Activated T-cell treated with anti-CD3 and anti-CD28 coated beads, Interleukin-2, amount 50 U/mL, for 4 hours (primary cell): ENCODE measurements around the gene CFAP58. TPM values are rescaled to one million over a fixed set of nuclear protein-coding genes. Genes with fewer than 3 reads are reported as not detected.
A peak's percentile ranks its signal among the peaks of the same experiment; 100 is the strongest.

ENCODE experiments used
- ATAC-seq, 2 donors: fragments of 200-7000 bp; cut with Tn5 transposase; one replicate each; pipeline ENCODE4 v1.10.0; 2021
- DNase-seq: peaks from one replicate; pipeline ENCODE4 v3.0.0-alpha.2; 2020
- H3K27me3 Mint-ChIP-seq: one replicate; pipeline ENCODE4 v1.8.0; 2021; ENCODE audit warnings: low read depth, mixed read lengths
- H3K36me3 Mint-ChIP-seq: one replicate; pipeline ENCODE4 v1.8.0; 2022; ENCODE audit warnings: mixed read lengths; ENCODE audit not compliant: insufficient read depth
- H3K4me1 Mint-ChIP-seq: one replicate; pipeline ENCODE4 v1.8.0; 2021; ENCODE audit warnings: low read depth, mixed read lengths
- H3K4me3 Mint-ChIP-seq: one replicate; pipeline ENCODE4 v1.8.0; 2021; ENCODE audit warnings: mild to moderate bottlenecking, moderate library complexity, mixed read lengths
- H3K9me3 Mint-ChIP-seq: one replicate; pipeline ENCODE4 v1.8.0; 2021; ENCODE audit warnings: mixed read lengths
- total RNA-seq, 3 donors: library from RNA; stranded (reverse); gene quantifications; one replicate each; pipeline ENCODE4 v1.2.1, GENCODE V29; 2021

The CFAP58 gene
- total RNA-seq, 3 donors from 2014 or later, result not detected

- ATAC-seq, result no peak
- Mint-ChIP-seq H3K9me3 (no peaks in the 10 kb centered on the region), H3K27me3 (no peaks in the 10 kb centered on the region), H3K4me1 (peaks cover 64% of the 10 kb centered on the region), H3K36me3 (peaks cover 10% of the 10 kb centered on the region), H3K4me3 (peak overlapping the region; percentile 95)
- no peak for DNase-seq
Measured at GRCh38 chr10:104336821-104337467, 16.7 kb upstream of the CFAP58 start.

GRCh38 chr10:104337521-104337984 lies 16.1 kb upstream of the CFAP58 start:
- DNase-seq (no peak), ATAC-seq (peak; percentile 31 to 35)
- Mint-ChIP-seq H3K9me3 (no peaks in the 10 kb centered on the region), H3K36me3 (peaks cover 10% of the 10 kb centered on the region), H3K4me1 (peaks cover 60% of the 10 kb centered on the region), H3K27me3 (no peaks in the 10 kb centered on the region), H3K4me3 (peak overlapping the region; percentile 95)

- peaks cover 54% of the 10 kb centered on the region for H3K4me1 Mint-ChIP-seq
- peaks cover 6% of the 10 kb centered on the region for H3K36me3 Mint-ChIP-seq
- H3K27me3 Mint-ChIP-seq, result no peaks in the 10 kb centered on the region
- ATAC-seq (peak; percentile 87 to 88), DNase-seq (peak; percentile 62)
- peak within 1 kb of the TSS; percentile 95 for H3K4me3 Mint-ChIP-seq
- no peaks in the 10 kb centered on the region for H3K9me3 Mint-ChIP-seq
Measured at GRCh38 chr10:104337985-104338735, 15.5 kb upstream of the CFAP58 start, which contains the start of gene ITPRIP. Gene ITPRIP, minus strand, starts transcription at chr10:104338465. Its CDS starts 22,414 bp downstream, at chr10:104316051.

GRCh38 chr10:104339469-104340110 lies 14.0 kb upstream of the CFAP58 start:
- Mint-ChIP-seq H3K4me1 (peaks cover 40% of the 10 kb centered on the region), H3K36me3 (peaks cover 5% of the 10 kb centered on the region), H3K27me3 (no peaks in the 10 kb centered on the region), H3K9me3 (no peaks in the 10 kb centered on the region), H3K4me3 (peak overlapping the region; percentile 95)
- DNase-seq (no peak), ATAC-seq (no peak)

- Mint-ChIP-seq H3K4me1 (peaks cover 34% of the 10 kb centered on the region), H3K36me3 (peaks cover 3% of the 10 kb centered on the region), H3K9me3 (no peaks in the 10 kb centered on the region), H3K27me3 (no peaks in the 10 kb centered on the region), H3K4me3 (peak overlapping the region; percentile 55)
- ATAC-seq, result no peak
- no peak for DNase-seq
Measured at GRCh38 chr10:104340111-104340526, 13.5 kb upstream of the CFAP58 start.

- ATAC-seq, result no peak
- Mint-ChIP-seq H3K9me3 (peaks cover 4% of the 10 kb centered on the region), H3K4me1 (peaks cover 32% of the 10 kb centered on the region), H3K36me3 (no peaks in the 10 kb centered on the region), H3K4me3 (peak overlapping the region; percentile 55), H3K27me3 (no peaks in the 10 kb centered on the region)
- DNase-seq, result no peak
Measured at GRCh38 chr10:104340641-104341040, 13.0 kb upstream of the CFAP58 start.

GRCh38 chr10:104342941-104343411 lies 10.7 kb upstream of the CFAP58 start:
- Mint-ChIP-seq H3K4me3 (no peak overlapping the region), H3K36me3 (no peaks in the 10 kb centered on the region), H3K27me3 (no peaks in the 10 kb centered on the region), H3K9me3 (peaks cover 4% of the 10 kb centered on the region), H3K4me1 (peaks cover 27% of the 10 kb centered on the region)
- ATAC-seq, result no peak
- no peak for DNase-seq

- H3K4me1 Mint-ChIP-seq, result peaks cover 23% of the 10 kb centered on the region
- H3K27me3 Mint-ChIP-seq, result no peaks in the 10 kb centered on the region
- H3K36me3 Mint-ChIP-seq, result no peaks in the 10 kb centered on the region
- no peak for DNase-seq
- ATAC-seq, result no peak
- peaks cover 4% of the 10 kb centered on the region for H3K9me3 Mint-ChIP-seq
- no peak overlapping the region for H3K4me3 Mint-ChIP-seq
Measured at GRCh38 chr10:104344219-104344618, 9.4 kb upstream of the CFAP58 start.

GRCh38 chr10:104345515-104345914 lies 8.1 kb upstream of the CFAP58 start:
- no peaks in the 10 kb centered on the region for H3K27me3 Mint-ChIP-seq
- H3K36me3 Mint-ChIP-seq, result no peaks in the 10 kb centered on the region
- H3K4me1 Mint-ChIP-seq, result peaks cover 11% of the 10 kb centered on the region
- no peak for DNase-seq
- ATAC-seq, result no peak
- no peak overlapping the region for H3K4me3 Mint-ChIP-seq
- peaks cover 4% of the 10 kb centered on the region for H3K9me3 Mint-ChIP-seq

- Mint-ChIP-seq H3K4me3 (no peak overlapping the region), H3K36me3 (no peaks in the 10 kb centered on the region), H3K27me3 (no peaks in the 10 kb centered on the region), H3K4me1 (peaks cover 11% of the 10 kb centered on the region), H3K9me3 (peaks cover 4% of the 10 kb centered on the region)
- no peak for DNase-seq
- no peak for ATAC-seq
Measured at GRCh38 chr10:104345941-104346340, 7.7 kb upstream of the CFAP58 start.

- H3K4me3 Mint-ChIP-seq, result no peak overlapping the region
- DNase-seq, result no peak
- peaks cover 11% of the 10 kb centered on the region for H3K4me1 Mint-ChIP-seq
- no peaks in the 10 kb centered on the region for H3K27me3 Mint-ChIP-seq
- ATAC-seq, result no peak
- H3K36me3 Mint-ChIP-seq, result no peaks in the 10 kb centered on the region
- H3K9me3 Mint-ChIP-seq, result peaks cover 4% of the 10 kb centered on the region
Measured at GRCh38 chr10:104347295-104348045, 6.2 kb upstream of the CFAP58 start.

- Mint-ChIP-seq H3K27me3 (no peaks in the 10 kb centered on the region), H3K4me3 (no peak overlapping the region), H3K36me3 (no peaks in the 10 kb centered on the region), H3K4me1 (peaks cover 11% of the 10 kb centered on the region), H3K9me3 (peaks cover 4% of the 10 kb centered on the region)
- DNase-seq, result no peak
- ATAC-seq, result no peak
Measured at GRCh38 chr10:104348601-104349000, 5.0 kb upstream of the CFAP58 start.

- peaks cover 4% of the 10 kb centered on the region for H3K9me3 Mint-ChIP-seq
- no peak overlapping the region for H3K4me3 Mint-ChIP-seq
- no peaks in the 10 kb centered on the region for H3K36me3 Mint-ChIP-seq
- ATAC-seq (no peak), DNase-seq (no peak)
- H3K4me1 Mint-ChIP-seq, result peaks cover 11% of the 10 kb centered on the region
- H3K27me3 Mint-ChIP-seq, result no peaks in the 10 kb centered on the region
Measured at GRCh38 chr10:104349623-104350126, 4.0 kb upstream of the CFAP58 start.
